GM19467 (cell line): ENCODE measurements around the gene FOXB2.
"Not testable (repeated sequence)": the region's sequence is repeated elsewhere in the genome, so short reads cannot be mapped to it uniquely, and the experiment has no call there.

Source experiments
- ATAC-seq: cut with Tn5 transposase; IDR thresholded peaks from one replicate; pipeline ENCODE4 v1.9.1; 2021; ENCODE audit warnings: mild to moderate bottlenecking, moderate library complexity; ENCODE audit not compliant: unreplicated experiment

Gene FOXB2

GRCh38 chr9:77043743-77044142 lies 24.3 kb downstream of the FOXB2 start:
- not testable (repeated sequence) for ATAC-seq

GRCh38 chr9:77060681-77061080 lies 41.2 kb downstream of the FOXB2 start:
- ATAC-seq, result not testable (repeated sequence)

GRCh38 chr9:77063645-77064285 lies 44.3 kb downstream of the FOXB2 start:
- ATAC-seq, result no peak

GRCh38 chr9:77066388-77066787 lies 46.9 kb downstream of the FOXB2 start:
- ATAC-seq, result no peak
